ENCODE measurements around the gene WDR41.

DNA sequence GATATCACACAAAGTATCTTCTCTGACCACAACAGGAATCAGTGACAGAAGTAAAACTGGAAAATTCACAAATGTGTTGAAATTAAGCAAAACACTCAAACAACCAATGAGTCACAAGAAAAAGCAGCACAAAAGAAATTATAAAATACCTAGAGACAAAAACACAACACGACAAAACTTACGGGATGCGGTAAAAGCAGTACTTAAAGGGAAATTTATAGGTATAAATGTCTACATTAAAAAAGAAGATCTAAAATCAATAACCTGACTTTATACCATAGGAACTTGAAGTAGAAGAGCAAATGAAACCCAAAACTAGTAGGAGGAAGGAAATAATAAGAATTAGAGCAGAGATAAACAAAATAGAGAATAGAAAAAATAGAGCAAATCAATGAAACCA is 2.8 kb upstream of the WDR41 start:
- TF ChIP-seq GATA3 (IDR thresholded peaks at IDR 0.05; ENCODE audit: borderline replicate concordance) = no peak
- no peak for TF ChIP-seq SMC3 (IDR thresholded peaks at IDR 0.05)
- TF ChIP-seq KDM5A (IDR thresholded peaks at IDR 0.05) = no peak
- TF ChIP-seq, protein P1, sequence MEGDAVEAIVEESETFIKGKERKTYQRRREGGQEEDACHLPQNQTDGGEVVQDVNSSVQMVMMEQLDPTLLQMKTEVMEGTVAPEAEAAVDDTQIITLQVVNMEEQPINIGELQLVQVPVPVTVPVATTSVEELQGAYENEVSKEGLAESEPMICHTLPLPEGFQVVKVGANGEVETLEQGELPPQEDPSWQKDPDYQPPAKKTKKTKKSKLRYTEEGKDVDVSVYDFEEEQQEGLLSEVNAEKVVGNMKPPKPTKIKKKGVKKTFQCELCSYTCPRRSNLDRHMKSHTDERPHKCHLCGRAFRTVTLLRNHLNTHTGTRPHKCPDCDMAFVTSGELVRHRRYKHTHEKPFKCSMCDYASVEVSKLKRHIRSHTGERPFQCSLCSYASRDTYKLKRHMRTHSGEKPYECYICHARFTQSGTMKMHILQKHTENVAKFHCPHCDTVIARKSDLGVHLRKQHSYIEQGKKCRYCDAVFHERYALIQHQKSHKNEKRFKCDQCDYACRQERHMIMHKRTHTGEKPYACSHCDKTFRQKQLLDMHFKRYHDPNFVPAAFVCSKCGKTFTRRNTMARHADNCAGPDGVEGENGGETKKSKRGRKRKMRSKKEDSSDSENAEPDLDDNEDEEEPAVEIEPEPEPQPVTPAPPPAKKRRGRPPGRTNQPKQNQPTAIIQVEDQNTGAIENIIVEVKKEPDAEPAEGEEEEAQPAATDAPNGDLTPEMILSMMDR (IDR thresholded peaks at IDR 0.05) = no peak
- no peak for TF ChIP-seq ZNF302 (CRISPR knock-in tag; IDR thresholded peaks at IDR 0.05)
- TF ChIP-seq NPAS2 (CRISPR knock-in tag; IDR thresholded peaks at IDR 0.05; ENCODE audit: borderline replicate concordance) = no peak
- TF ChIP-seq MAFK (IDR thresholded peaks at IDR 0.05; ENCODE audit: partially characterized antibody) = no peak
- TF ChIP-seq, protein P2, sequence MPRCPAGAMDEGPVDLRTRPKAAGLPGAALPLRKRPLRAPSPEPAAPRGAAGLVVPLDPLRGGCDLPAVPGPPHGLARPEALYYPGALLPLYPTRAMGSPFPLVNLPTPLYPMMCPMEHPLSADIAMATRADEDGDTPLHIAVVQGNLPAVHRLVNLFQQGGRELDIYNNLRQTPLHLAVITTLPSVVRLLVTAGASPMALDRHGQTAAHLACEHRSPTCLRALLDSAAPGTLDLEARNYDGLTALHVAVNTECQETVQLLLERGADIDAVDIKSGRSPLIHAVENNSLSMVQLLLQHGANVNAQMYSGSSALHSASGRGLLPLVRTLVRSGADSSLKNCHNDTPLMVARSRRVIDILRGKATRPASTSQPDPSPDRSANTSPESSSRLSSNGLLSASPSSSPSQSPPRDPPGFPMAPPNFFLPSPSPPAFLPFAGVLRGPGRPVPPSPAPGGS (IDR thresholded peaks at IDR 0.05) = no peak
- no peak for TF ChIP-seq POLR2A (IDR thresholded peaks at IDR 0.05; ENCODE audit: low read length)
- no peak for TF ChIP-seq RFX5 (IDR thresholded peaks at IDR 0.05)
- no peak for TF ChIP-seq TP53 (CRISPR knock-in tag; IDR thresholded peaks at IDR 0.05)
